ENCODE data around the gene FAF1. TPM values are rescaled to one million over a fixed set of nuclear protein-coding genes. Genes with fewer than 3 reads are reported as not detected.

FAF1 gene
- total RNA-seq, 1 experiment from 2014 or later: 78.7 TPM

GRCh38 chr1:50661626-50662025 lies 298.4 kb downstream of the FAF1 start:
- Mint-ChIP-seq H3K9me3 (ENCODE audit: unreplicated experiment) (no peaks in the 10 kb centered on the region), H3K36me3 (ENCODE audit: insufficient read depth, unreplicated experiment) (peaks cover 6% of the 10 kb centered on the region), H3K4me1 (ENCODE audit: low read depth, unreplicated experiment) (peaks cover 8% of the 10 kb centered on the region), H3K27ac (ENCODE audit: unreplicated experiment) (no peak overlapping the region), H3K4me3 (ENCODE audit: unreplicated experiment) (no peak overlapping the region), H3K27me3 (ENCODE audit: insufficient read depth, unreplicated experiment) (no peaks in the 10 kb centered on the region)
- intact Hi-C loops (cut with micrococcal nuclease; ENCODE audit: unreplicated experiment): no loop called here
- TF ChIP-seq, protein P1, sequence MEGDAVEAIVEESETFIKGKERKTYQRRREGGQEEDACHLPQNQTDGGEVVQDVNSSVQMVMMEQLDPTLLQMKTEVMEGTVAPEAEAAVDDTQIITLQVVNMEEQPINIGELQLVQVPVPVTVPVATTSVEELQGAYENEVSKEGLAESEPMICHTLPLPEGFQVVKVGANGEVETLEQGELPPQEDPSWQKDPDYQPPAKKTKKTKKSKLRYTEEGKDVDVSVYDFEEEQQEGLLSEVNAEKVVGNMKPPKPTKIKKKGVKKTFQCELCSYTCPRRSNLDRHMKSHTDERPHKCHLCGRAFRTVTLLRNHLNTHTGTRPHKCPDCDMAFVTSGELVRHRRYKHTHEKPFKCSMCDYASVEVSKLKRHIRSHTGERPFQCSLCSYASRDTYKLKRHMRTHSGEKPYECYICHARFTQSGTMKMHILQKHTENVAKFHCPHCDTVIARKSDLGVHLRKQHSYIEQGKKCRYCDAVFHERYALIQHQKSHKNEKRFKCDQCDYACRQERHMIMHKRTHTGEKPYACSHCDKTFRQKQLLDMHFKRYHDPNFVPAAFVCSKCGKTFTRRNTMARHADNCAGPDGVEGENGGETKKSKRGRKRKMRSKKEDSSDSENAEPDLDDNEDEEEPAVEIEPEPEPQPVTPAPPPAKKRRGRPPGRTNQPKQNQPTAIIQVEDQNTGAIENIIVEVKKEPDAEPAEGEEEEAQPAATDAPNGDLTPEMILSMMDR (IDR thresholded peaks at IDR 0.05; ENCODE audit: insufficient read depth in 1 of 2, low read depth in 1 of 2, low read length in 1 of 2, severe bottlenecking in 1 of 2, unreplicated experiment in 1 of 2): no peak
- H3K4me3 ChIP-seq (ENCODE audit: low read depth, low read length): no peak overlapping the region
- POLR2A ChIA-PET: no interaction called here
- CTCF ChIA-PET: no interaction called here
- no peaks in the 10 kb centered on the region for H3K9me3 ChIP-seq
- H3K4me1 ChIP-seq: 0 out of 2 replicates have a peak, but pooled peaks cover 8% of the 10 kb centered on the region
- no peak for DNase-seq
- no peaks in the 10 kb centered on the region for H3K36me3 ChIP-seq (ENCODE audit: control insufficient read depth, insufficient read depth, low read length)
- H3K27me3 ChIP-seq (replicated peaks; ENCODE audit: control insufficient read depth, insufficient read depth, low read length): no peaks in the 10 kb centered on the region
- no TSS peak for BruUV-seq (replicated peaks)

DNA sequence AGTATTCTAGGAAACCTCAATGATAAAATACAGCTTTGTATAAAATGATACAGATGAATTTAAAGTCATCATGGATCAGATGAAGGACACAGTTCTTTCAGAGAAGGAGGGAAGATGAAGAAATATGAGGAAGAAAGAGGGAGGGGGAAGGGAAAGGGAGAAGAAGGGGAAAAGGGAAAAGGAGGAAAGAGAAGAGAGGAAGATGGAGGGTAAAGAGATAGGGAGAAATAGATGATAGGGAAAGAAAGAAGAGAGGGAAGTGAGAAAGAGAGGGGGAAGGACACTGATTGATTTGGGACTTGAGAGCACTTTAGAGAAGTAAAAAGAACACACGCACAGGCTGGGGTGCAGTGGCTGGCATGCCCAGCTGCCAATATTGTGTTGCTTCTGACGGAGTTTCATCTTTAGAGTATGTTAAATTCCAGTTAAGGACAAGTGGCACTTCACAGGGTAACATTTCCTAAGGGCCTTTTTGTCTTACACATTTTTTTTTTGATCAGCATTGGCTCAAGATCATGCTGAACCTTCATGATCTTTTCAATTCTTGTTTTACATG lies 300.9 kb downstream of the FAF1 start:
- Histone ChIP-seq H3K4me1 (0 out of 2 replicates have a peak, but pooled peaks cover 8% of the 10 kb centered on the region), H3K36me3 (ENCODE audit: control insufficient read depth, insufficient read depth, low read length) (no peaks in the 10 kb centered on the region), H3K4me3 (ENCODE audit: low read depth, low read length) (no peak overlapping the region), H3K27me3 (replicated peaks; ENCODE audit: control insufficient read depth, insufficient read depth, low read length) (no peaks in the 10 kb centered on the region), H3K9me3 (no peaks in the 10 kb centered on the region)
- H3K36me3 Mint-ChIP-seq (ENCODE audit: insufficient read depth, unreplicated experiment): peaks cover 6% of the 10 kb centered on the region
- intact Hi-C loops (cut with micrococcal nuclease; ENCODE audit: unreplicated experiment): no loop called here
- H3K9me3 Mint-ChIP-seq (ENCODE audit: unreplicated experiment): no peaks in the 10 kb centered on the region
- no peak overlapping the region for H3K27ac Mint-ChIP-seq (ENCODE audit: unreplicated experiment)
- no peak overlapping the region for H3K4me3 Mint-ChIP-seq (ENCODE audit: unreplicated experiment)
- TF ChIP-seq, protein P1 (IDR thresholded peaks at IDR 0.05; ENCODE audit: insufficient read depth in 1 of 2, low read depth in 1 of 2, low read length in 1 of 2, severe bottlenecking in 1 of 2, unreplicated experiment in 1 of 2): no peak
- ChIA-PET POLR2A (no interaction called here), CTCF (no interaction called here)
- no peaks in the 10 kb centered on the region for H3K27me3 Mint-ChIP-seq (ENCODE audit: insufficient read depth, unreplicated experiment)
- no peak for DNase-seq
- peaks cover 8% of the 10 kb centered on the region for H3K4me1 Mint-ChIP-seq (ENCODE audit: low read depth, unreplicated experiment)
- no TSS peak for BruUV-seq (replicated peaks)

DNA sequence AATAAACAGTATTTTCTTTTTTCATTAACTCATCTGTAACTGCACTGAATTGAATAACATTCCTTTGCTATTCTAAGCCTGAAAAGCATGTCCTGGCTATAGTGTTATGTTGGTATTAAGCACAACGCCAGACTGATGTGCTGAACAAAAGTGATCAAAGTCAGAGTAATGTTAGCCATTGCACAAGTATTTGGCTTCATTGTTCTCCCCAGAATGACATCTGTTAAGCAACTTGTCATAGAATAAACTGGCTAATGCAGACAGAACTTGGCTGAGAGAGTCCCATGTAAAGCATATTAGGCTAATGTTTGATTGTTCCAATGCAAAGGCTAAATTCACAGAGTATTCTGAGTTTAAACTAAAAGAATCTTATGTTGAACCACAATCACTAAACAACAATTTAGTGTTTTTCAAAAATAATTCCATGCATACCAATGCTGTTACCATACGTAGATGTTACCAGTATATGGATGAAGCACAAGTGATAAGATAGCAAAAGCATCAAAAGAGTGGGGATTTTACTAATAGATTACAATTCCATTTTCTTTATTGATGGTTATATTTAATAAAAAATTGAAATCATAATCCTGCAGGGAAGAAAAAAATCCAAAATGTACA lies 301.5 kb downstream of the FAF1 start:
- no TSS peak for BruUV-seq (replicated peaks)
- intact Hi-C loops (cut with micrococcal nuclease; ENCODE audit: unreplicated experiment): no loop called here
- CTCF ChIA-PET: no interaction called here
- no peak overlapping the region for H3K27ac Mint-ChIP-seq (ENCODE audit: unreplicated experiment)
- H3K4me3 Mint-ChIP-seq (ENCODE audit: unreplicated experiment): no peak overlapping the region
- H3K27me3 Mint-ChIP-seq (ENCODE audit: insufficient read depth, unreplicated experiment): no peaks in the 10 kb centered on the region
- Histone ChIP-seq H3K9me3 (no peaks in the 10 kb centered on the region), H3K4me1 (0 out of 2 replicates have a peak, but pooled peaks cover 8% of the 10 kb centered on the region), H3K36me3 (ENCODE audit: control insufficient read depth, insufficient read depth, low read length) (no peaks in the 10 kb centered on the region), H3K27me3 (replicated peaks; ENCODE audit: control insufficient read depth, insufficient read depth, low read length) (no peaks in the 10 kb centered on the region), H3K4me3 (ENCODE audit: low read depth, low read length) (no peak overlapping the region)
- H3K4me1 Mint-ChIP-seq (ENCODE audit: low read depth, unreplicated experiment): peaks cover 8% of the 10 kb centered on the region
- POLR2A ChIA-PET: no interaction called here
- TF ChIP-seq, protein P1 (IDR thresholded peaks at IDR 0.05; ENCODE audit: insufficient read depth in 1 of 2, low read depth in 1 of 2, low read length in 1 of 2, severe bottlenecking in 1 of 2, unreplicated experiment in 1 of 2): no peak
- peaks cover 6% of the 10 kb centered on the region for H3K36me3 Mint-ChIP-seq (ENCODE audit: insufficient read depth, unreplicated experiment)
- no peaks in the 10 kb centered on the region for H3K9me3 Mint-ChIP-seq (ENCODE audit: unreplicated experiment)
- DNase-seq: no peak
